ENCODE results near the gene PLK1.

The PLK1 gene

DNA sequence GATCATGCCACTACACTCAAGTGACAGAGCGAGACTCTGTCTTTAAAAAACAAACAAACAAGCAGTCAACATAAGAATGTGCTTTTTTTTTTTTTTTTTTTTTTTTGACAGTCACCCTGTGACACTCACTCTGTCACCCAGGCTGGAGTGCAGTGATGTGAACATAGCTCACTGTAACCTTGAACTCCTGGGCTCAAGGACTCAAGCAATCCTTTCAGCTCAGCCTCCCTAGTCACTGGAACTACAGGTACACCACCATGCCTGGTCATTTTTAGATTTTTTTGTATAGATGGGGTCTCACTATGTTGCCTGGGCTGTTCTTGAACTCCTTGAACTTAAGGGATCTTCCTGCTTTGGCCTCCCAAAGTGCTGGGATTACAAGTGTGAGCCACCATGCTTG is 60.8 kb downstream of the PLK1 start:
- Histone ChIP-seq H3K36me3 (replicated peaks) (no peaks in the 10 kb centered on the region), H3K4me3 (no peak overlapping the region), H3K4me1 (no peaks in the 10 kb centered on the region), H3K27me3 (ENCODE audit: low read depth) (no peaks in the 10 kb centered on the region), H3K9me3 (no peaks in the 10 kb centered on the region)
- DNase-seq (ENCODE audit: low spot score in 2 of 2): no peak
- in situ Hi-C loops (cut with MboI; ENCODE audit: low sequenced_read_pairs): loop anchor here (10.0 kb wide), 1 partner anchor 295 kb away; no protein-coding TSS in a partner anchor
